OCI-LY3 (cell line): ENCODE measurements around the gene CLCF1.

Experiments used
- CTCF ChIP-seq: fragments of 200-600, 300-600 bp; sonication (generic); IDR thresholded peaks from 2 replicates; pipeline ENCODE4 v1.5.1; 2014; ENCODE audit warnings: antibody characterized with exemption, low read length, low read depth
- EZH2phosphoT487 ChIP-seq: fragments of 200-600 bp; shearing (Covaris generic); IDR thresholded peaks from 2 replicates; pipeline ENCODE4 v1.6.1; 2018; ENCODE audit warnings: antibody characterized with exemption, mixed run types, low read depth

GRCh38 chr11:67347964-67348749 is 25.2 kb downstream of the CLCF1 start:
- TF ChIP-seq CTCF (no peak), EZH2phosphoT487 (no peak)
